HT1080 (cell line): Measurements from ENCODE around the gene PHF2. TPM values are rescaled to one million over a fixed set of nuclear protein-coding genes. Genes with fewer than 3 reads are reported as not detected.

Experiments
- DNase-seq: peaks from one replicate; pipeline ENCODE4 v3.0.0-alpha.2; 2015; ENCODE audit warnings: low read depth
- total RNA-seq: library from RNA; depleted of rRNA; stranded (reverse); fragments of >200 nt; shearing (Covaris generic); gene quantifications from 2 replicates; pipeline ENCODE4 v1.2.3, GENCODE V29; 2014

The PHF2 gene
- total RNA-seq, 1 experiment from 2014 or later, result 13.5 TPM

DNA sequence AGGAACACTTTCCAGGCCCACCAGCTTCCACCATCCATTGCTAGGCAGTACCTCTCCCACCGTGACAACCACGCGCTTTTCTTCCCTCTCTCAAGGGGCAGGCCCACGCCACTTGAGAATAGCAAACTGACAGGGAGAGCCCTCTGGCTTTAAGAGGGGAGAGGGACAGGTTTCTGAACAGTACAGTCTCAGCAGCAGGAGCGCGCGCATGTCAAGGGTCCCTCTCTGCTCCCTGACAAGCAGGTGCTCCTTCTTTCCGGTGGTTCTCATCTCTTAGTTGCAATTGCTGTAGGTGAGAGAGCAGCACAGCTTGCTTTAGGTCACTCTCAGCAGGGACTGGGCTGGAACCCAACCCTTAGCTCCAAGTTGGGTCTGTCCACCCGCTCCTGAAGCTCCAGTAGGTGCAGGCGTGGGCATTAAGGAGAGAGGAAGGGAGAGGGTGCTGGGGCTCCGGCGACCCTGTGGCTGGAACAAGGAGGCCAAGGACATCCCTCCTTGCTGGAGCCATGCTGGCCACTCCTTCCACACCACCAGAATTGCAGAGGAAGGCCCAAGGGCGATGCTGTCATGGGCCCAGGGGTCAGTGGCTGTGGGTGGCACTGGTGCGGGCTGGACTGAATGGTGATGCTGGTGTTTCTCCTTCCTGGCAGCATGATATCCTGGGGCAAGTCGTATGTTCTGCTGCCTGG is 9.0 kb upstream of the PHF2 start:
- no peak for DNase-seq

DNA sequence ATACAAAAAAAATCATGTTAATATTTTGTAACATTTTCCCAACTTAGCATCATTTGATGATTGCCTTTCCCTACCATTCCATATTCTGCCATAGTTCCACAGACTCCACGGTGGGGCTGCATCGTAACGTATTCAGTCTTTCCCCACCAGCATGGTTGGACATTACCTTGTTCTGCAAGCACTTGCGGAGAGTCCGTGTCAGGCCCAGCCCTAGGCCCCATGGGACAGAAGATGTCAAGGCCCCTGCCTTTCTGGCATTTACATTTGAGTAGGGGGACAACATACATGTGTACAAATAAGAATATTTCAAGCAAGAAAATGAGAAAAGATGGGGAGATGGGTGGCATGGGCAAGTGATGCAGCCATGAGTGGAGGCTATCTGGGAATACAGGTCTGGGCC is 8.2 kb upstream of the PHF2 start:
- no peak for DNase-seq

DNA sequence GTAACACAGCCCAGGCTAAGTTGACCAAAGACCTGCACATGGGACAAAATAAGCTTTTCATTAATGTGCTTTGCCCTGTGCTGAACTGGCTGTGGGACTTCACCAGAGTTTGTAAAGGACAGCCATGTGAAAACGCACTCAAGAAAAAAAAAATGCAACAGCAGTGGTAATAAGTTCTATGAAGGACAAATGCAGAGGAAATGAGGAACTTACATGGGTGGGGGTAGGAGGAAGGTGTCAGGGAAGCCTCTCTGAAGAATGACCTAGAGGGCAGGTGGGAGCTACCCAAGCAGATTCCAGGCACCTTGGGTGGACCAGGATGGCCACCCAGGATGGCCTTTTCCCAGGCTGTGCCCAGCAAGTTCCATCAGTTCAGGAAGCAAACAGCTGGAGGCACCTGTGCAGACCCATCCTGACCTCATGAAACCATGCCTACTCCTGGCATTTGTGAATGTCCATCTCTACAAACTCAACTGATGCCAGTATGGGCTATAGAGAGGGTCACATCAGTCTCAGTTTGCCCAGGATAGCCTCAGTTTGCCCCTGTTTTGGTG is 6.7 kb upstream of the PHF2 start:
- DNase-seq, result no peak

DNA sequence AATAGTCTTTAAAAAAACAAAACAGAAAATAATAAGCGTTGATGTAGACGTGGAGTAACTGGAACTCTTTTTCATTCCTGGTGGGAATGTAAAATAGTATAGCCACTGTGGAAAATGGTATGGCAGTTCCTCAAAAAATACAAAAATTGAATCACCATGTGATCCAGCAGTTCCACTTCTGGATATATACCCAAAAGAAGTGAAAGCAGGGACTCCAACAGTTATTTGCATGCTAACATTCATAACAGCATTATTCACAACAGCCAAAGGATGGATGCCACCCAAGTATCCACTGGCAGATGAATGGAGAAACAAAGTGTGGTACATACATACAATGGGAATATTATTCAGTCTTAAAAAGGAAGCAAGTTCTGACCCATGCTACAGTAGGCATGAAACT is 4.2 kb upstream of the PHF2 start:
- DNase-seq, result no peak

DNA sequence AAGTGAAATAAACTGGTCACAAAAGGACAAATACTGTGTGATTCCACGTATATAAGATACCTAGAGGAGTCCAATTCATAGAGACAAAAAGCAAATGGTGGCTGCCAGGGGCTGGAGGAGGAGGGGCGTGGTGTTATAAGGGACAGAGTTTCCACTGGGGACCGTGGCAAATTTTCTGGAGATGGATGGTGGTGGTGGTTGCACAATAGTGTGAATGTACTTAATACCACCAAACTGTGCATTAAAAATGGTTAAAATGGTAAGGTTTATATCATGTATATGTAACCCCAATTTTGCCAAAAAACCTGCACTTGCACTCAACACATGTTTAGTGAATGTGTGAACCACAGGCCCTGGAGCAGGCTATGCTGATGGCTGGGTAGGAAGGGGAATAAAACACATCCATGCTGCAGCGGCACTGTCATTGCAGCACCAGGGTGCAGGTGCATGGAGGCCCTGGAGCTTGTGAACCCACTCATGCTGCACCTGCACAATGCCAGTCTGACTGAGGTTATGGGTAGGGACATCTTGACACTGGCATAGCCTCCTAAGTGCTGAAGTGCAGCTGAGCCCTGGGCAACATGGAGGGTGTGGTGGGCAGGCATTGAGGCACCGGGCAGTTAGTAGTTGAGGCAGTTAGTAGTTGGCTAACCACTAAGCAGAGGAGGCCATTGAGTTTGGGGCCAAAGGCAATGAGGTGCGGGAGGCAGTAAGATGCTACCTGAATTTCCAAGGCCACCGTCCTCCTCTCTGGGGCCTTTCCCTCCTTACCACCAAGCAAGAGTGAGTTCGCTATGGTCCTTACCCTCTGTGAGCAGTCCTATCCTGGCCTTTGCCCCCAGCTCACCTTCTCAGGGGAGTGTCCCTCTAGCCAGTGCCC is 3.5 kb upstream of the PHF2 start:
- no peak for DNase-seq

DNA sequence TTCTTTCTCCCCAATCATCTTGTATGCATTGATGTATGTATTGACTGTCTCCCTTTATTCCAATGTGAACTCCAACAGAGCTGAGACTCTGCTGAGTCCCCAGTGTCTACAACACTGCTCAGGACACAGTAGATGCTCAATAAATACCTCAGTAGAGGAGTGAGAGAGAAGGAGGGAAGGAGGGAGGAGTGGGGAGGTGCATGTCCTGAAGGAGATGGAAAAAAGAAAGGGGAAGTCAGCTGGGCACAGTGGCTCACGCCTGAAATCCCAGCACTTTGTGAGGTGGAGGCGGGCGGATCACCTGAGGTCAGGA is 2.9 kb upstream of the PHF2 start:
- DNase-seq, result no peak

DNA sequence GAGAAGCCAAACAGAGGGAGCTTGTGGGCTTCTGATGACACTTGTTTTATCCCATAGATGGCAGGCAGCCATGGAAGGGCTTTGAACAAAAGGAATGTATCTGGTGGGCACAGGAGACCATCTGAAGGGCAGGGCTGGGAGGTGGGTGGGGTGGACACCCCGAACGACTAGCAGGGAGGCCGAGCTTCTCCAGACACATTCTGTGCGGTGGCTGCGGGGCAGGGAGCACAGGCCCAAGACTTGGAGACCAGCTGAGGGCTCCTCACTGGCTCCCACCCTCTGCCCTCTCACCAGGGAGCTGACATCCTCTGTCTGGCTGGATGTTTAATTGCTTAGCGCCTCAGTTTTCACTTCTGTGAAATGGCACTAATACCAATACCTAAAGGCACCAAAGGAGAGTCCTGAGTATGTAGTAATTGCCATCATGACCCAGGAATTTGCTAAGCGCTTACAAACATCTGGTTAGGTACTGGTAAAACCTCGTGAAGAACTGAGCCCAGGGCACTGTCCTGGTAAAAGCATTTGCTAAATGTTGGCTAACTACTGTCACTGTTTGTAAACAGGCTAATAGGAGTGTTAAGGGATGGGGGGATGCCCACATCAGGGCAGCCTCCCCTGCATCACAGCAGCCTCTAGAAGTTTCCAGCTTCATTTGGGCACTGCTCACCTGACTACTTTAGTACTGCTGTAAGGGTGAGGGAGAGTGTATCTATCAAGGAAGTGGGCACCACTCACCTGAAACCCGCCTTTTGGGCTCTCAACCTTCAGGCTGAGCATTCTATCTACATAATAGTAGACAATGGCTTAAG is 2.1 kb upstream of the PHF2 start:
- no peak for DNase-seq

DNA sequence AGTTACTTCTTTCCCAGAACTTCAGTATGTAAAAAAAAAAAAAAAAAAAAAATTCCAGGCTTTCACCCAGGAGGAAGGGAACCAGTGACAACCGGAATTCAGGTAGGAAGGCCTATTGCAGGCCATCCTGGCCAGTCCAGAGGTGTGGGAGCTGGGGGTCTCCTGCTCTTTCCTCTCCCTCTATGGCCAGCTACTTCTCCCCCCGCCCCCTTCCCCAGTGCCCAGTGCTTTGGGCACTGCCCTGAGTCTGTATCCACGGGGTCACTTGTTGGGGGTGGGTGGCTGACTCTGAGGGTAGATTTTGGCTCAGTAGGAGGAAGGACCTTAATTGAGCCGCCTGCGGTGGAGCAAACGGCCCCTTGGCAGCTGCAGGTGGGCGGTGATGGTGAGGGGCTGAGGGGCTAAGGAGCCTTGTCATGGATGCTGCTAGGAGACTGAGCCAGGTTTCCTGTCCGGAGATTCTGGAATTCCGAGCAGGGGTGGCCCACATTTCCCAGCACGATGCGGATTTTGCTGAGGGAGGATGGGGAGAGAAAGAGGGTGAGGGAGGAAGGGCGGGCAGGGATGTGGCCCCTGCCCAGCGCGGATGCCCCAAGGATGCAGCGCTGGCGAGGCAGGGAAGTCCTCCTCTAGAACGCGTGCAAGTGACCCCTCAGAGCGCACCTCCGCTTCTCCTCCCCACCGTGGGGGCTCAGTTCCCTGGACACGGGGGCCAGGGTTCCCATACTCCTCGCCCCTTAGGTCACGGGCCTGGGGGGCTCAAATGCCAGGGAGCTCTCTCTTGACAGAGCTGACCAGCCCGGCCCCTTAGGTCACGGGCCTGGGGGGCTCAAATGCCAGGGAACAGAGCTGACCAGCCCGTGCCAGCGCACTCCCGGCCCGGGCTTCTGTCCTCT is 1.2 kb upstream of the PHF2 start:
- no peak for DNase-seq

DNA sequence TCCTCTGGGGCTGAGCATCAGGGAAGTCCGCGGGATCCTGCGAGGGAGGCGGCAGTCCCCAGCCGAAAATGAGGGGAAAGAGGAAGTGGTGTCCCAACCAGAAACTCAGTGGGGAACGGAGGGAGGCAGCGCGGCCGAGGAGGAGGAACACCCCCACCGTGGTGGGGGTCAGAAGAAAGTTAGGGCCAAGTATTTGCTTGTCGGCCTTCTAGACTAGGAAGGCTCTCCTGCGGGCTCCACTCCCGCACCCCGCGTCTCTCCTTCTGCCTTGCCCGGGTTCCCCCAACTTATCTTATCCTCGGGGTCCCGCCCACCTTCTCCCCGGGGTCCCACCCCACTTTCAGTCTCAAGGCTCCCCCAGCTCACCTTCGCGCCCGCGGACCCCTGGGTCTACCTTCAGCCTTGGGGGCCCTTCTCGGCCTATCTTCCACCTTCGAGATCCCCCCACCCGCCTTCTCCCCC is 557 bp upstream of the PHF2 start:
- peak; percentile 36 for DNase-seq

DNA sequence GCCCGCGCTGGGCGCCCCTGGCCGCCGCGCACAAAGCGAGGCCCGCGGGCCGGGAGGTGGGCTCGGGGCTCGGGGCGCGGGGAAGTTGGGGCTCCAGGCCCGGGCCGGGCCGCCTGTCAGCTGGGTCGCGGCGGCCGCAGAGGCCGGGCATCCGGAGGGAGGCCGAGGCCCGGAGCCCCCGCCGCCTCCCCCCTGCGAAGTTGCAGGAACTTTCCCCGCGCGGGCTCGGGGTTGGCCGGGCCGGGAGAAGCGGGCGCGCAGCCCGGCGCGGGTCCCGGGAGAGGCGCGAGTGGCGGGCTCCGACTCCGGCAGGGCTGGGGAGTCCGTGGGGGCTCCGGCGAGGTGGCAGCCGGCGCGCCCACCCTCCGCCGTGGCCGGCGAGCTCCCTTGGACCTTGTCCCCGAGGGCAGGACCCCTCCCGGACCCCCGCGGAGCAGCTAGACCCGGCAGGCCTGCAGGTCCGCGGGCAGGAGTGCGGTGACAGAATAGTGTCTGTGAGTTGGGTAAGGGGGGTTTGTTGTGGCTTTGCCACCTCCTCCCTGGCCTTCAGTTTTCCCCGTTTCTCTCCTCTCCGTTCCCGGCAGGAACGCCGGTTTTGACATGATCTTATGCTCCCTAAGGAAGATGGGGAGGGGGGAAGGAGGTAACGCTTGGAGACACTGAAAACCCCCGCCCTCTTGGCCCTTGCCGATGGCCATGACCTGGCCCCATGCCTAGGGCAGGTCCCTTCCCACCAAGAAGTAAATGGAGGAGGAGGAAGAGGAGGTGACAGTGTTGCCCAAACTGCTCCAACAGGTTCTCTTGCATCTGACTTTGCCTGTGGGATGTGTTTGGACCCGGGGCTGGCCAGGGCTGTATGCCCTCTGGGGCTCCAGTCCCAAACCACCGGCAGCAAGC is 942 bp downstream of the PHF2 start:
- no peak for DNase-seq

DNA sequence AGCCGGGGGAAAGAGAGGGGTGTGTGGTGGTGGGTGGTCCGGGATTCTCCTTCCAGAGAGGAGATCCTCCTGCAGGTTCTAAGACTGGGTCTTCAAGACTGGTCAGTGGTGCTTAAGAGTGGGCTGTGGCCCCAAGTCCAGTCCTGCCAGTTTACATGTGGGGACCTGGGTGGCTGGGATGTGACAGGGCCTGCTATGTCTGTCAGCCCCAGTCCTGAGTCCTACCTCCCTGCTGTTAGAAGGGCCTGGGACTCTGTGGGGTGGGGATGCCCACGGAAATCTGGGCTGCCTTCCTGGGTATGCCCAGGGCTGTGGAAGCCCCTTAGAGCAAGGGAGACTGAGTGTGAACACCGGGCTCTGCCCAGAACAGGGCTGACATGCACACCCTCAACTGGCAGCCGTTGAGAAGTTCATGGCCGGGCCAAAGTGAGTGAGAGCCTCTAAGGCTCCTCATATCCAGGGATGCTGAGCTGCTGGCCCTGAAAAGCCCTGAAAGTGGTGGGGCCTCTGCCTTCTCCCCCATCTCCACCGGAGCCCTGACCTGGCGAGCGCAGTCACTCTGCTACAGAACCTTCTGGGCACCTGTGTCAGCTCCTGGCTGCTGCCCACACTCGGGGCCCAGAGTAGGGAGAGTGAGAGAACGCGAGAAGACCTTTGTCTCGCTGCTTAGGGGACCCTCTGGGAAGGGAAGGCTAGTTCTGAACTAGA is 1.7 kb downstream of the PHF2 start:
- no peak for DNase-seq

DNA sequence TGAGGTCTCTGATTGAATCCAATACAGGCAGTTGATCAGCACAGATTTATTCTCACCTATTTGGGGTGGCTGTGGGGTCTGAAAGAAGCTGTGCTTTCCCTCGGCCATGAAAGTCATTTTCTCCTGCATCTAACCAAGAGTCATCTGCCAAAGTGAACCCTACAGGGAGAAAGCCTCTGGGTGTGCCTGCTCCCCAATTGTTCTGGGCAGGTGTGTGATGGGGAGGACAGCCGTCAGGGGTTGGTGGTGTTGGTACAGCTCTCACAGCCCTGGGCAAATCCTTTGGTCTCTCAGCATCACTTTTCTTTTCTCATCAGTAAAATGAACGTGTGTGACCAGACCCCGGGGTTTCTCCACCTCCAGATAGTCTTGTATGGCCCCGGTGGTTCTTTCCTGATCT is 2.5 kb downstream of the PHF2 start:
- no peak for DNase-seq

DNA sequence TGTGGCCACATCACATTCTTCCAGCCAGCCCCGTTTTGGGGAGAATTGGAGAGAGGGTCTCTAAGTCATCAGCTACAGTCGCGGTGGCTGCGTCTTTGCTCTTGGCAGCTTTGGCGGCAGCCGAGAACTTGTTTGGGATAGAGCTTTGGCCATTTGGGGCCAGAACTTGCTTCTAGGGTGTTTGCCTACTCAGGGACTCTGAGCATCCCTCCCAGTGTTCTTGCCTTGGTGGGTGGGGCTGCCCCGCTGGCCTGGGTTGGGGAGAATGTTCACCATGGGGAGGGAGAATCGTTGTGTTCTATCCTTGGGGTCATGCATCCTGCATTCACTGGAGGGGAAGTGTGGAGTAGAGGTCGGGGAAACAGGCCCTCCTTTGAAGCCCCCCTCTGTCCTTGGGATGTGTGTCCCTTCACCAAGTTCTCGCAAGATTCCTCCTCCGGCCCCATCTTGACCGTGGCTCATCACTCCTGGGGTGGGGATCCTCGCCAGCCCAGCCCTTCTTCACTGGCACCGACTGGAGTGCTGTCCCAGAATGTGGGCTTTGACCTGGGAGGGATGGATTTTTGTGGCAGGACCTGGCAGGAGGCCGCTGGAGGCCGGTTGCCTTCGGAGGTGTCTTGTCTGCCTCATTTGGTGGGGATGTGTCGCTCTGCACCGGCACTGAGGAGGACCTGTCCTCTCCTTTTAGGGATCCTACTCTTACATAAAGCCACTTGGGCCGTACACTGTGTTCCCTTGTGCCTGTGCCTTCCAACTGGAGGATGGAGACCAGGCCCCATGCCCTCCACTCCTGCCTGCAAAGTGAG is 3.5 kb downstream of the PHF2 start:
- no peak for DNase-seq

DNA sequence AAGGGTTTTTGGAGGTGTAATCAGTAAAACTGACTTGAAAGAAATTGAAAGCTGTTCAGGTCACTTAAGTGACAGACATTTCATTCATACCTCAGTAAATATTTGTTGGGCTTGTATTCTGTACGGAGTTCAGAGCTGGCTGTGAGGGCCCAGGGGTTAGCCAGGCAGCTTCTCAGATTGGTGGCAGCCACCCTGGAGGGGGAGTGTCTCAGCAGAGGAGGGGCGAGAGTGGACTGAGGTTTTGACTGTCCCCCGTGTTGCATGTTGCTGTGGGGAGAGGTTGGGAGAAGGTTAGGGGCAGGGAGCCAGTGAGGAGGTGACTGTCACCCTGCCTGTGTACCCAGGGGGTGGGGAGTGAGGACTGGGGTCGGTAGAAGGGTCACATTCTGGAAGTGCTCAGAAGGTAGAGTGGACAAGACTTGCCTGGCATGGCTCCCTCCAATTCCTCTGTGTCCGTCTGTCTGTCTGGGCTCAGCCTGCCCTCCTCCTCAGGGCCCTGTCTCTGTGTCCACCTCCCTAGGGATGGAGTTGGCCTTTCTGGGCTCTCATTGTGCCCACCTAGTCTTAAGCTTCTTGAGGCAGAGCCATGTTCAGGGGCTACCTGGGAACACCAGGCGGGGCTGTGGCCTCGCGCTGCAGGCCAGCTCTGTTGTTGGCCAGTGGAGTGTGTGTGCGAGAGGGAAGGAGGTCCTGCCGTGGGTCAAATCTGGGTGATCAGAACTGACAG is 4.4 kb downstream of the PHF2 start:
- no peak for DNase-seq

DNA sequence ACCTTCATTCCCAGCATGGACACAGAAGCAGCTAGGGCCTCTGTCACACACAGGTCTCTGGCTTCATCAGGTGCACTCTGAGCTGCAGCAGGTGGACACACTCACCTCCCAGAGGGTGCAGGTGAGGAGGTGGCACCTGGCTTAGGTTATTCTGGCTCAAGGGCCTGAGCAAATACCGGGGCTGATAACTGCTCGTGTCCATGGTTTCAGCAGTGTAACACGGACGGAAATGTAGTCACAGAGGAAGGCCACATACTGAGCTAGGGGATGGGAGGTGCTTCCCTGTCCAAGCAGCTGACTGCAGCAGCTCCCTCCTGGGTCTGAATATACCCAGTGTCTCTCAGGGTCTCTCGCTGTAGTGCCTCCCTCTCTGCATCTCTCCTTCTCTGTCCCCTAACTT is 5.7 kb downstream of the PHF2 start:
- no peak for DNase-seq

DNA sequence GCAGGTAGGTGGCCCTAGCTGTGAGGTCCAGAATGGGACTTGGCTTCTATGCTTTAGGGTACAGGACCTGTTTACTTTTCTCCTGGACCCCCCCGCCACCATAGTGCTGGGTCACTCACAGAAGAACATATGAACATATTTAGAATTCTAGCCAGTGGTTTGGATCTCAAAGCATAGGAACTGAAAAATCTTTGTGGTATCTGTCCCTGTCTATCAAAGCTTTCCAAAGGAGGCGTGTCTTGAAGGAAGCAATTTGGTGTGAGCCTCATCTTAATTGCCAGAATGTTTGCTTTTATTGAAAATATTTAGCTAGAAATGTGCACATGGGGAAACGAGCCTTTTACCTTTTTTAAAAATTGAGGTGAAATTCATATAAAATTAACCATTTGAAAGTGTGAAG is 6.2 kb downstream of the PHF2 start:
- DNase-seq, result no peak

DNA sequence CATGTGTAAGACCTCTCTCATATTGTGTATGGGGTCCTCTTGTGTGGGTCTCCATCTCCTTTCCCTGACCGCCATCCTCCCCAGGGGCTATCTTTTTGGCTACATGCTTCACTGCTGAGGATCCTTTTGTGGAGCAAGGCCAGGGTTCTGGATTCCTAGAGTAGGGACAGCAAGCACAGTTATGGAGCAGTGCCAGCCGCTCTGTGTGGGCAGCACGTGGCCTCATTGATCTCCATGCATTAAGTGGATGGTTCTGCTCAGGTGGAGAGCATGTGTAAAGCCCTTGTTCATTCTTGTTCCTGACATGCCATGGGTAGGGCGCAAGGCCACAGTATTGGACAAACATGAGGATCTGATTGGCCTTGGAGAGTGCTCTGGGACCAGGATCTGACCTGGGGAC is 8.9 kb downstream of the PHF2 start:
- DNase-seq, result no peak

DNA sequence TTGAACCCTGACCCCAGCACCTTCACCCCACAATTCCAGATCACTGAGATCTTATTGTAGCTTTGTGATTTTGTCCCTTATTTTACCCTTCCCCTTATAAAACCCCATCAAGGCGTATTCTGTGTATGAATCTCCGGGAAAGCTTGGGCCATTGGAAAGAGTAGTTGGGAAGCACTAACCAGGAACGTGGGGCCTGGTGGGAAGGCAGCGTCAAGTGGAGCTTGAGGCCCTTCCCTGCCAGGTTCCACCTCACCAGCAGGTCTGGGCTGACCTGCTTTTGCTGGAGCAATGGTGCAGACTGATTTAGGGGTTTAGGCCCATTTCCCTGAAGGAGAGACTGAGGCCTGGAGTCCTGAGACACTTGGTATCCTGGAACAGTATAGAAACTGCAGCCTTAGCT is 9.3 kb downstream of the PHF2 start:
- no peak for DNase-seq
